ENCODE data around the gene MEF2C.

DNA sequence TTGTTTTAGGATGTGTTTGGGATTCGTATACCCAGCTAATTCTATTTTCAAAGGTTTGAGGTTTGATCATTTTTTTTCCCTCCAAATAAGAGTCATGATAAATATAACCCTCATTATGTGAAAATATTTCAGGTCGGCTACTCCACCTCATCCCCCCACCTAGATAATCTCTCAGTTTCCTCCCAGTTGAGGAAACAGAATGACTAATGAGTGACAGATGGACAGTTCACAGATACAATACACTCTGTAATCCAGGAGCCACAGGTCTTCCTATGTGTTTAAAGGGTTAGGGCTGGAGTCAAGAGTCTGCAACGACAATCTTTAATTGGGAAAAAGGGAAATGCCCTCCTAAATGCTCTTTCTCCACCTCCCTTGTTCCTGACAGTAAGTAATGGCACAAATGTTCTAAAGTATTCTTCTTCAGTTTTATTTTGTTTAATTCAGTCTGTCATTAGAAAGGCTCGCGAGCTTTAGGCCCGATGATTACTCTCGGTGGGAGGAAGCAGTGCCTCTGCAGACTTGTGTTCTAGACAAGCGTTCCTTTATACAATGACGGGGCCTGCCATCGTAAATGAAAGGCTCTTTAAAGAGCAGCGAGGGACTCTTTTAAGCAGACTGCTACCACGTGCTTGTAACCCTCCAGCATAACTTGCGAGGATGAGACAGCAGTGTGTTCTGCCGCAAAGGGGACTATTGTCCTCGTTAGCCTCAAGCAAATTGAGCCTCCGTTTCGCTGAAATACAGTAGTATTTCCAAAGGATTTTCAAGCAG lies 69.0 kb downstream of the MEF2C start:
- TF ChIP-seq, protein P1, sequence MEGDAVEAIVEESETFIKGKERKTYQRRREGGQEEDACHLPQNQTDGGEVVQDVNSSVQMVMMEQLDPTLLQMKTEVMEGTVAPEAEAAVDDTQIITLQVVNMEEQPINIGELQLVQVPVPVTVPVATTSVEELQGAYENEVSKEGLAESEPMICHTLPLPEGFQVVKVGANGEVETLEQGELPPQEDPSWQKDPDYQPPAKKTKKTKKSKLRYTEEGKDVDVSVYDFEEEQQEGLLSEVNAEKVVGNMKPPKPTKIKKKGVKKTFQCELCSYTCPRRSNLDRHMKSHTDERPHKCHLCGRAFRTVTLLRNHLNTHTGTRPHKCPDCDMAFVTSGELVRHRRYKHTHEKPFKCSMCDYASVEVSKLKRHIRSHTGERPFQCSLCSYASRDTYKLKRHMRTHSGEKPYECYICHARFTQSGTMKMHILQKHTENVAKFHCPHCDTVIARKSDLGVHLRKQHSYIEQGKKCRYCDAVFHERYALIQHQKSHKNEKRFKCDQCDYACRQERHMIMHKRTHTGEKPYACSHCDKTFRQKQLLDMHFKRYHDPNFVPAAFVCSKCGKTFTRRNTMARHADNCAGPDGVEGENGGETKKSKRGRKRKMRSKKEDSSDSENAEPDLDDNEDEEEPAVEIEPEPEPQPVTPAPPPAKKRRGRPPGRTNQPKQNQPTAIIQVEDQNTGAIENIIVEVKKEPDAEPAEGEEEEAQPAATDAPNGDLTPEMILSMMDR (IDR thresholded peaks at IDR 0.05), result no peak
- TF ChIP-seq ZNF232 (CRISPR knock-in tag; IDR thresholded peaks at IDR 0.05) (no peak), NR3C1 (CRISPR knock-in tag; conservative IDR thresholded peaks at IDR 0.05; ENCODE audit: low read depth) (no peak), CREM (CRISPR knock-in tag; IDR thresholded peaks at IDR 0.05) (no peak), SMAD3 (CRISPR knock-in tag; IDR thresholded peaks at IDR 0.05; ENCODE audit: borderline replicate concordance) (no peak), TEAD1 (CRISPR knock-in tag; IDR thresholded peaks at IDR 0.05) (no peak)
- TF ChIP-seq, protein P2, sequence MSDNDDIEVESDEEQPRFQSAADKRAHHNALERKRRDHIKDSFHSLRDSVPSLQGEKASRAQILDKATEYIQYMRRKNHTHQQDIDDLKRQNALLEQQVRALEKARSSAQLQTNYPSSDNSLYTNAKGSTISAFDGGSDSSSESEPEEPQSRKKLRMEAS (CRISPR knock-in tag; IDR thresholded peaks at IDR 0.05), result peak; percentile 78
- TF ChIP-seq, protein P3, sequence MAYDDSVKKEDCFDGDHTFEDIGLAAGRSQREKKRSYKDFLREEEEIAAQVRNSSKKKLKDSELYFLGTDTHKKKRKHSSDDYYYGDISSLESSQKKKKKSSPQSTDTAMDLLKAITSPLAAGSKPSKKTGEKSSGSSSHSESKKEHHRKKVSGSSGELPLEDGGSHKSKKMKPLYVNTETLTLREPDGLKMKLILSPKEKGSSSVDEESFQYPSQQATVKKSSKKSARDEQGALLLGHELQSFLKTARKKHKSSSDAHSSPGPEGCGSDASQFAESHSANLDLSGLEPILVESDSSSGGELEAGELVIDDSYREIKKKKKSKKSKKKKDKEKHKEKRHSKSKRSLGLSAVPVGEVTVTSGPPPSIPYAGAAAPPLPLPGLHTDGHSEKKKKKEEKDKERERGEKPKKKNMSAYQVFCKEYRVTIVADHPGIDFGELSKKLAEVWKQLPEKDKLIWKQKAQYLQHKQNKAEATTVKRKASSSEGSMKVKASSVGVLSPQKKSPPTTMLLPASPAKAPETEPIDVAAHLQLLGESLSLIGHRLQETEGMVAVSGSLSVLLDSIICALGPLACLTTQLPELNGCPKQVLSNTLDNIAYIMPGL (CRISPR knock-in tag; IDR thresholded peaks at IDR 0.05), result no peak
